Thyroid gland (tissue), 4 donors: ENCODE results near the gene CA10. TPM values are rescaled to one million over a fixed set of nuclear protein-coding genes. Genes with fewer than 3 reads are reported as not detected.

Experiments used
- DNase-seq, 2 donors: peaks; one replicate each; pipeline ENCODE4 v3.0.0-alpha.2; 2019
- H3K27ac ChIP-seq, 3 donors: fragments of 200-600 bp; sonication (generic); 1 replicate in 2 of 3; 2 replicates in 1 of 3; pipeline ENCODE4 v1.5.1; 2016 to 2019; ENCODE audit warnings: mild to moderate bottlenecking in 1 of 3, moderate library complexity in 1 of 3
- H3K27me3 ChIP-seq: fragments of 200-600 bp; sonication (generic); one replicate; pipeline ENCODE4 v1.5.1; 2019
- H3K36me3 ChIP-seq, 2 donors: fragments of 200-600 bp; sonication (generic); one replicate each; pipeline ENCODE4 v1.5.1; 2016 to 2019
- H3K4me1 ChIP-seq, 2 donors: fragments of 200-600 bp; sonication (generic); one replicate each; pipeline ENCODE4 v1.5.1; 2017 to 2019
- H3K4me3 ChIP-seq, 3 donors: fragments of 200-600 bp; sonication (generic); replicated peaks in 1 of 3; 1 replicate in 2 of 3; 2 replicates in 1 of 3; pipeline ENCODE4 v1.5.1; 2016; ENCODE audit warnings: mild to moderate bottlenecking in 1 of 3
- H3K9me3 ChIP-seq: fragments of 200-600 bp; sonication (generic); one replicate; pipeline ENCODE4 v1.5.1; 2017
- POLR2A ChIP-seq, 2 donors: fragments of 450-650 bp; IDR thresholded peaks; one replicate each; pipeline ENCODE4 v1.6.1; 2017; ENCODE audit warnings: antibody characterized with exemption in 2 of 2, mild to moderate bottlenecking in 2 of 2, moderate library complexity in 1 of 2
- WGBS, 2 donors: methylation state at CpG; one replicate each; pipeline ENCODE4 v1.1.5; 2017; 5-methylcytosine and 5-hydroxymethylcytosine counted together
- intact Hi-C: fragments of 100-400 bp; cut with DNase I; formaldehyde crosslinking; loops from one replicate; pipeline ENCODE4 v1.15.1; 2023
- total RNA-seq, 4 donors: library from RNA; depleted of rRNA; stranded (reverse); fragments of >200 nt; gene quantifications; one replicate each; pipeline ENCODE4 v1.2.3, GENCODE V29; 2016
- TF ChIP-seq, protein P1 (sequence below), 6 experiments: fragments of 200-600 bp in 3 of 6; fragments of 450-650 bp in 3 of 6; sonication (generic) in 3 of 6; IDR thresholded peaks; one replicate each; pipeline ENCODE4 v1.5.1; 2016 to 2019; ENCODE audit warnings: antibody characterized with exemption in 6 of 6, mild to moderate bottlenecking in 2 of 6, inconsistent platforms in 1 of 6, moderate library complexity in 1 of 6

Gene CA10
- not detected for total RNA-seq

DNA sequence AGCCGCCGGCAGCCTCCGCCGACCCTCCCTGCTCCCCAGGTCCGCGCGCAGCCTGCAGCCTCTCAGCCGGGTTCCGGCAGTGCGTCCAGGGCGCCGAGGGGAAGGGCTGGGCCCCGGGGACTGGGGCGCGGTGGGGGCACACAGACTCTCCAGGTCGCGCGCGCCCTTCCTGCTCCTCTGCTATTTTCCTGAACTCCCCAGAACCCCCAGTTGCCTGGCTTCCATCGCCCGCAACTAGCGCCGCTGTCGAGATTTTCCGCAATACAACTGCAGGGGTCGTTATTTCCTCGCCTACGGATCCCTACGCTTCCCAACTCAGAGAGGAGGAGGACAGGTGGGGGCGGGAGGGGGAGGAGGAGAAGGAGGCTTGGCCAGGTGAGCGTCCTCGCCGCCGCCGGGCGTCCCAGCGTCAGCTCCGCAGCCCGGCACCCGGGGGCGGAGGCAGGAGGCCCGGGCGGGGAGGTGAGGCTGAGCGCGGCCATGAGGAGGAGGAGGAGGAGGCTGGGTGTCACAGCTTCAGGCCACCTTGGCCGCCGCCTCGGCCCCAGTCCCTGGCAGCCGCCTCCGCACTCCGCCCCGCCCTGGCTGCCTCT, at the start of gene CA10:
TSS of gene CA10 (minus strand) at position 265 of the 593 bp plus-strand sequence.
- Histone ChIP-seq H3K27me3 (peaks cover 22% of the 10 kb centered on the region), H3K4me3 (no peak within 1 kb of the TSS), H3K9me3 (no peaks in the 10 kb centered on the region), H3K4me1 (peaks cover 10 to 11% of the 10 kb centered on the region in 2 donors), H3K27ac (no peak within 1 kb of the TSS), H3K36me3 (no peaks in the 10 kb centered on the region)
- intact Hi-C loops = no loop called here
- WGBS, 2 donors = 1 to 4% methylated on average over 21 to 23 of the region's 52 CpGs
- TF ChIP-seq POLR2A (IDR thresholded peaks at IDR 0.05) = no peak
- TF ChIP-seq, protein P1, sequence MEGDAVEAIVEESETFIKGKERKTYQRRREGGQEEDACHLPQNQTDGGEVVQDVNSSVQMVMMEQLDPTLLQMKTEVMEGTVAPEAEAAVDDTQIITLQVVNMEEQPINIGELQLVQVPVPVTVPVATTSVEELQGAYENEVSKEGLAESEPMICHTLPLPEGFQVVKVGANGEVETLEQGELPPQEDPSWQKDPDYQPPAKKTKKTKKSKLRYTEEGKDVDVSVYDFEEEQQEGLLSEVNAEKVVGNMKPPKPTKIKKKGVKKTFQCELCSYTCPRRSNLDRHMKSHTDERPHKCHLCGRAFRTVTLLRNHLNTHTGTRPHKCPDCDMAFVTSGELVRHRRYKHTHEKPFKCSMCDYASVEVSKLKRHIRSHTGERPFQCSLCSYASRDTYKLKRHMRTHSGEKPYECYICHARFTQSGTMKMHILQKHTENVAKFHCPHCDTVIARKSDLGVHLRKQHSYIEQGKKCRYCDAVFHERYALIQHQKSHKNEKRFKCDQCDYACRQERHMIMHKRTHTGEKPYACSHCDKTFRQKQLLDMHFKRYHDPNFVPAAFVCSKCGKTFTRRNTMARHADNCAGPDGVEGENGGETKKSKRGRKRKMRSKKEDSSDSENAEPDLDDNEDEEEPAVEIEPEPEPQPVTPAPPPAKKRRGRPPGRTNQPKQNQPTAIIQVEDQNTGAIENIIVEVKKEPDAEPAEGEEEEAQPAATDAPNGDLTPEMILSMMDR (IDR thresholded peaks at IDR 0.05) = no peak
- no peak for DNase-seq

DNA sequence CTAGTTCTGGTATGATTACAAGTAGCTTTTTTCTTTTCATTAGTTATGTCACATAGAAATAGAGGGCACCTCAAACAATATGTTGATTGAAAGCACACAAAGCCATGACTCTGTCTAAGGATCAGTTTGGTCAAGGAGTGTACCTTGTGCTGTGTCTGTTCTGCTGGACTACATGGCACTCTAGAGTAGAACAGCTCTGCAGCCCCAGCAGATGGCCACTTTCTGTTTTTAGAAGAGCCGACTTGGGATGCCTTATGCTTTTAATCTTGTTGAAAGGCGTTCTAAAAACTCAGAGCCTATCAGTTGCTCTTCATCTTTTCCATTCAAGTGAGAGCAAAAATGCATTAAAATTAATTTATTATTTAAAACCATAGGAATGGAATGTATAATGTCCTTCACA, 49.3 kb upstream of the CA10 start:
- 58 to 80% methylated on average over 2 of the region's 2 CpGs for WGBS, 2 donors
- no peak for TF ChIP-seq POLR2A (IDR thresholded peaks at IDR 0.05)
- TF ChIP-seq, protein P1 (IDR thresholded peaks at IDR 0.05) = no peak
- no peaks in the 10 kb centered on the region for H3K4me1 ChIP-seq
- no peak overlapping the region for H3K4me3 ChIP-seq
- no peaks in the 10 kb centered on the region for H3K9me3 ChIP-seq
- intact Hi-C loops = no loop called here
- H3K27ac ChIP-seq = no peak overlapping the region
- H3K27me3 ChIP-seq = no peaks in the 10 kb centered on the region
- no peak for DNase-seq
- H3K36me3 ChIP-seq = no peaks in the 10 kb centered on the region

DNA sequence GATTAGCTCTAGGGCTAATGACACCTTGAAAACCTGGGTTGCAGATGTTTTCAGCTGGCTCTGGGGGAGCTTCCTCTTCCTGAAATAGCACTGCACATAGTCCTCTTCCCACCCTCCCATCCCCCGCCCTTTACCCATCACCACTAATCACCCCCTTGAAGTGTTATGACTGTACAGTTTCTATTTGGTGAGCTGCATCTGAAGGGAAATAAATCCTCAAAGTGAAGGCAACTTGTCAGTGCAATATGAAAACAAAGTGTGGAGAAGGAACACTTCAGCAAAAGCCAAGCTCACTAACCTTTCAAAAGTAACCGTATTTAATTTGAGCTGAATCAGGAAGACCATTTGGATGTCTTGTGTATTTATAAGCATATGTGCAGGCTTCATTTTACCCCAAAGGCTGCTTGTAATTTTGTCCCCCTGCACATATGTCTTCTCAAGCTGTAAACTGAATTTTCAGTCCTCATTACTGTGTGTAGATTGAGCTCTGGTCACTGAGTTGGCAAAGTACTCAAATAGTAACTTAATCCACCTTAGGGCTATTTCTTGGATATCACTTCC, 44.1 kb upstream of the CA10 start:
- H3K4me3 ChIP-seq = no peak overlapping the region
- WGBS, 2 donors = 48 to 63% methylated on average over 2 of the region's 2 CpGs
- no peak for TF ChIP-seq POLR2A (IDR thresholded peaks at IDR 0.05)
- TF ChIP-seq, protein P1 (IDR thresholded peaks at IDR 0.05) = no peak
- no peak for DNase-seq
- no peak overlapping the region for H3K27ac ChIP-seq
- intact Hi-C loops = no loop called here
- no peaks in the 10 kb centered on the region for H3K27me3 ChIP-seq
- no peaks in the 10 kb centered on the region for H3K36me3 ChIP-seq
- H3K4me1 ChIP-seq = no peaks in the 10 kb centered on the region
- no peaks in the 10 kb centered on the region for H3K9me3 ChIP-seq

DNA sequence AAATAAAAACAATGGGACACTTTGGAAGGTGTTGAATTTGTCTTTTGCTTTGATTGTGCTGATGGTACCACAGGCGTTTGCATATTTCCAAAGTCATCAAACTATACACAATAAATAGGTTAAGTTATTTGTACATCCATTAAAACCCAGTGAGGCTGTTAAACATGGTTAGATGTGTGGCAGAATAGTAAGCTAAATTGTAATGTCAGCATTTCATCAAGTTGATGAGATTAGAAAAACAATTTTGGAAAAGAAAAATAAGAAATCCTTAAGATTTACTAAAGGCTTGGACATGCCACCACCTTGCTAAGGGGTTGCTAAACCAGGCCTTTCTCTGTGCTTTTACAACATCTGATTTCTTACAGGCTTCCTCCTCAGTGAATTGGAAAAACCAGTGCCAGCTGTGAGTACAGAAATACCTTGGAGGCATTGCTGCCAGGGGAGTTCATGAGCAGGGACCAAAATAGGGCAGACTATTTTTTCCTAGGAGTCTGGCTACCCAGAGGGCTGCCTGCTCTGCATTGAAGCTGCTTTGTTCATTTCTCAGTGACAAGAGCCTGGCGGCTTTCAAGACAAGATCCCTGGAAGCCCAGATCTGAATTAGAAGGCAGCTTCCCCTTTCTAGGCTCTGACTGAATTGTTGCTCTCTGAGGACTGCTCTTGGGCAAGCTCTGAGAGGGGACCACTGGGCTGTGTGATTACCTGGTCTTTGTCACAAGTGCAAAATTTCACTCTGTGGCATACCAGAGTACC, 43.4 kb upstream of the CA10 start:
- peak in 1 of 2 donors; percentile 26 for DNase-seq
- TF ChIP-seq, protein P1 (IDR thresholded peaks at IDR 0.05) = no peak
- TF ChIP-seq POLR2A (IDR thresholded peaks at IDR 0.05) = no peak
- Histone ChIP-seq H3K4me1 (no peaks in the 10 kb centered on the region), H3K27me3 (no peaks in the 10 kb centered on the region), H3K4me3 (no peak overlapping the region), H3K36me3 (no peaks in the 10 kb centered on the region), H3K27ac (no peak overlapping the region), H3K9me3 (no peaks in the 10 kb centered on the region)
- intact Hi-C loops = no loop called here
- WGBS, 2 donors = 70% methylated on average over 2 of the region's 2 CpGs

DNA sequence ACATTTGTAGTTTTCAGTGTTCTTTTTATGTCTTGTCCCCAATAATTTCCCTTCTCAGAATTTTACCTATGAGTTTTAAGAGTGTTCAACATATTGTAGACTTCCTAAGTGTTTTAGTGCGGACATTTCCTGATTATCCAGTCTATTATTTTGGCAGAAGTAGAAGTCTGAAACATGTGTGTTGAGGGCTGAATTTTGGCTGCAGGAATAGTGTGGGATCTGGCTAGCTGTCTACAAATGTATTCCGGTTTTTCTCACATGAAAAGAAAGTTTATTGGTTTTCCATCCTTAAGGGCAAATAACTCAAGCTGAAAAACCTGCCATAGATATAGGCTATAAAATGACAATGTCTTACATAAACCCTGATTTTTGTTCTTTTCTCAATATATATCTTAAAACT, 33.0 kb upstream of the CA10 start:
- intact Hi-C loops = no loop called here
- Histone ChIP-seq H3K9me3 (no peaks in the 10 kb centered on the region), H3K4me1 (no peaks in the 10 kb centered on the region), H3K27ac (no peak overlapping the region), H3K36me3 (no peaks in the 10 kb centered on the region), H3K27me3 (no peaks in the 10 kb centered on the region), H3K4me3 (no peak overlapping the region)
- DNase-seq = no peak
- WGBS, 2 donors = 73 to 88% methylated on average over 2 of the region's 2 CpGs
- TF ChIP-seq, protein P1 (IDR thresholded peaks at IDR 0.05) = no peak
- TF ChIP-seq POLR2A (IDR thresholded peaks at IDR 0.05) = no peak
